Activated effector memory CD4-positive, alpha-beta T cell treated with Interleukin-2 at 50 U/mL for 16 hours (primary cell): ENCODE data around the gene LPCAT2.
"Not testable (repeated sequence)": the region's sequence is repeated elsewhere in the genome, so short reads cannot be mapped to it uniquely, and the experiment has no call there.

Experiments used
- DNase-seq: peaks from one replicate; pipeline ENCODE4 v3.0.0-alpha.2; 2020

LPCAT2 gene

GRCh38 chr16:55613613-55614335, 104.9 kb downstream of the LPCAT2 start:
- no peak for DNase-seq

- DNase-seq, result no peak
Measured at GRCh38 chr16:55615071-55615470, 106.2 kb downstream of the LPCAT2 start.

- not testable (repeated sequence) for DNase-seq
Measured at GRCh38 chr16:55615670-55616069, 106.8 kb downstream of the LPCAT2 start.

GRCh38 chr16:55621771-55622170, 112.9 kb downstream of the LPCAT2 start:
- DNase-seq, result no peak

GRCh38 chr16:55622272-55622671, 113.4 kb downstream of the LPCAT2 start:
- DNase-seq, result no peak

- DNase-seq, result no peak
Measured at GRCh38 chr16:55622930-55623561, 114.2 kb downstream of the LPCAT2 start.

GRCh38 chr16:55623640-55624039, 114.8 kb downstream of the LPCAT2 start:
- no peak for DNase-seq

- DNase-seq, result no peak
Measured at GRCh38 chr16:55624696-55625095, 115.8 kb downstream of the LPCAT2 start.

- DNase-seq, result no peak
Measured at GRCh38 chr16:55625843-55626242, 117.0 kb downstream of the LPCAT2 start.

- no peak for DNase-seq
Measured at GRCh38 chr16:55628306-55628968, 119.6 kb downstream of the LPCAT2 start.

GRCh38 chr16:55630774-55631173, 121.9 kb downstream of the LPCAT2 start:
- DNase-seq, result no peak

- no peak for DNase-seq
Measured at GRCh38 chr16:55632259-55632658, 123.4 kb downstream of the LPCAT2 start.

GRCh38 chr16:55634193-55634592, 125.3 kb downstream of the LPCAT2 start:
- DNase-seq, result no peak
